ENCODE data around the gene USP35. TPM values are rescaled to one million over a fixed set of nuclear protein-coding genes. Genes with fewer than 3 reads are reported as not detected.

Gene USP35
- total RNA-seq, 1 experiment from 2014 or later, result 7.8 TPM

DNA sequence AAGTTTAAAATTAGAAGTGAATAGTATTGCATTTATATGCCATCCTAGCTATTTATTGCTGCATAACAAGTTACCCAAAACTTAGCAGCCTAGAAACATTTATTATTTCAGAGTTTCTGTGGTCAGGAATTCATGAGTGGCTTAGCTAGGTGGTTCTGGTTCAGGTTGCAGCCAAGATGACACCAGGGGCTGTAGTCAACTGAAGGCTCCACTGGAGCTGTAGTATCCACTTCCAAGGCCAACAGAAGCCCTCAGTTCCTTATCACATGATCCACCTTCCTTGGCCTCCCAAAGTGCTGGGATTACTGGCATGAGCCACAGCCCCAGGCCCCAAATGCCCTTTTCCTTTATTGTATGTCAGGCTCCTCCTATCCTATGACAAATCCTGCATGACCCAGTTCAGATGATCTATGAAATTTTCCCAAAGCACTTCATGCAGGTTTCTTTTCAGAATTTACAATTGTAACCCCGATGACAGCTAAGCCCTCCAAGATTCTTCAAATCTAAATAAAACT is 43.2 kb upstream of the USP35 start:
- intact Hi-C loops (cut with micrococcal nuclease; ENCODE audit: unreplicated experiment), result no loop called here
- no peak overlapping the region for H3K4me3 Mint-ChIP-seq (ENCODE audit: low read depth, unreplicated experiment)
- BruUV-seq (replicated peaks), result no TSS peak
- no peaks in the 10 kb centered on the region for H3K9me3 Mint-ChIP-seq (ENCODE audit: low read depth, unreplicated experiment)
- TF ChIP-seq, protein P1, sequence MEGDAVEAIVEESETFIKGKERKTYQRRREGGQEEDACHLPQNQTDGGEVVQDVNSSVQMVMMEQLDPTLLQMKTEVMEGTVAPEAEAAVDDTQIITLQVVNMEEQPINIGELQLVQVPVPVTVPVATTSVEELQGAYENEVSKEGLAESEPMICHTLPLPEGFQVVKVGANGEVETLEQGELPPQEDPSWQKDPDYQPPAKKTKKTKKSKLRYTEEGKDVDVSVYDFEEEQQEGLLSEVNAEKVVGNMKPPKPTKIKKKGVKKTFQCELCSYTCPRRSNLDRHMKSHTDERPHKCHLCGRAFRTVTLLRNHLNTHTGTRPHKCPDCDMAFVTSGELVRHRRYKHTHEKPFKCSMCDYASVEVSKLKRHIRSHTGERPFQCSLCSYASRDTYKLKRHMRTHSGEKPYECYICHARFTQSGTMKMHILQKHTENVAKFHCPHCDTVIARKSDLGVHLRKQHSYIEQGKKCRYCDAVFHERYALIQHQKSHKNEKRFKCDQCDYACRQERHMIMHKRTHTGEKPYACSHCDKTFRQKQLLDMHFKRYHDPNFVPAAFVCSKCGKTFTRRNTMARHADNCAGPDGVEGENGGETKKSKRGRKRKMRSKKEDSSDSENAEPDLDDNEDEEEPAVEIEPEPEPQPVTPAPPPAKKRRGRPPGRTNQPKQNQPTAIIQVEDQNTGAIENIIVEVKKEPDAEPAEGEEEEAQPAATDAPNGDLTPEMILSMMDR (IDR thresholded peaks at IDR 0.05; ENCODE audit: unreplicated experiment), result no peak
- no peaks in the 10 kb centered on the region for H3K4me1 Mint-ChIP-seq (ENCODE audit: low read depth, unreplicated experiment)
- CTCF ChIA-PET, result interaction anchor here (0.6 kb wide), 1 partner anchor 38 kb away, joined by 3 read pairs; no protein-coding TSS in a partner anchor
- H3K27ac Mint-ChIP-seq (ENCODE audit: unreplicated experiment), result no peak overlapping the region
- H3K36me3 Mint-ChIP-seq (ENCODE audit: insufficient read depth, unreplicated experiment), result peaks cover 6% of the 10 kb centered on the region
- no peak for DNase-seq
- no peaks in the 10 kb centered on the region for H3K27me3 Mint-ChIP-seq (ENCODE audit: unreplicated experiment)

DNA sequence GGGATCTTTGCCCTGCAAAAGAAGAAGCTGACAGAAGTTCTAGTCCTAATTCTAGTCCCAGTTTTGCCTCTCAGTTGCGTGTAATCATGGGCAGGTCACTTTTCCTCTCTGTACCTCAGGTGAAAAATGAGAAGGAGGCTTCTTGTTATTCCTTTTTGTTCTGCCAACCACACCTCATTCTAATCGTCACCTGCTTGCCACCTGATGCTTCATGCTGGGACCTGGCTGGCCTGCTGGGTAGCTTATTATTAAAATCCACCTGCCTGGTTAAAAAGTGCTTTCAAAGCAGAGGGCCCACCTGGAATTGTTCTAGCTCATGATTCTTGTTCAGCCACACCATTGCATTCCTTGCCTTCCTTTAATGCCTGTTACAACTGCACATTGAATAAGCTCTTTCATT is 40.9 kb upstream of the USP35 start:
- intact Hi-C loops (cut with micrococcal nuclease; ENCODE audit: unreplicated experiment), result no loop called here
- Mint-ChIP-seq H3K4me3 (ENCODE audit: low read depth, unreplicated experiment) (no peak overlapping the region), H3K36me3 (ENCODE audit: insufficient read depth, unreplicated experiment) (peaks cover 6% of the 10 kb centered on the region), H3K4me1 (ENCODE audit: low read depth, unreplicated experiment) (no peaks in the 10 kb centered on the region), H3K9me3 (ENCODE audit: low read depth, unreplicated experiment) (no peaks in the 10 kb centered on the region), H3K27me3 (ENCODE audit: unreplicated experiment) (no peaks in the 10 kb centered on the region), H3K27ac (ENCODE audit: unreplicated experiment) (no peak overlapping the region)
- BruUV-seq (replicated peaks), result no TSS peak
- TF ChIP-seq, protein P1 (IDR thresholded peaks at IDR 0.05; ENCODE audit: unreplicated experiment), result no peak
- CTCF ChIA-PET, result no interaction called here
- DNase-seq, result no peak

DNA sequence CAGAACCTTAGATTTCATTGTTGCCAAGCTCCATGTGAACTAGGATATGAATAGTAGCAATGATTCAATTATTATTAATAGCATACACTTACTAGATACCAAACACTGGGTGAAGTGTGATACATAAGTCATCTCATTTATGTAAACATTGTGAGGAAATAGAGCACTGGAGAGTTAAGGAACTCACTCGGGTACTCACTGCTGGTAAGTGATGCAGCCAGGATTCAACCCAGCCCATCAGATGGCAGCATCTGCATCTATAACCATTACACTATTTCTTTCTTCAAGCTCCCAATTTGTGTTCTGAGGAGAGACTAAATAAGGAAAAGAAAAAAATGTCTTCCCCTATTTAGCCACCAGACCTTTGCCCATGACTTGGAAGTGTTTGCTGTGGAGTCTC is 39.1 kb upstream of the USP35 start:
- Mint-ChIP-seq H3K36me3 (ENCODE audit: insufficient read depth, unreplicated experiment) (peaks cover 3% of the 10 kb centered on the region), H3K27ac (ENCODE audit: unreplicated experiment) (no peak overlapping the region), H3K9me3 (ENCODE audit: low read depth, unreplicated experiment) (no peaks in the 10 kb centered on the region), H3K4me1 (ENCODE audit: low read depth, unreplicated experiment) (no peaks in the 10 kb centered on the region), H3K27me3 (ENCODE audit: unreplicated experiment) (no peaks in the 10 kb centered on the region), H3K4me3 (ENCODE audit: low read depth, unreplicated experiment) (no peak overlapping the region)
- no TSS peak for BruUV-seq (replicated peaks)
- no peak for DNase-seq
- intact Hi-C loops (cut with micrococcal nuclease; ENCODE audit: unreplicated experiment), result loop anchor here (10.0 kb wide), 1 partner anchor 215 kb away; no protein-coding TSS in a partner anchor
- TF ChIP-seq, protein P1 (IDR thresholded peaks at IDR 0.05; ENCODE audit: unreplicated experiment), result no peak
- CTCF ChIA-PET, result interaction anchor here (0.7 to 0.9 kb wide), 2 partner anchors 19 to 415 kb away, joined by 3 to 7 read pairs; no protein-coding TSS in a partner anchor

DNA sequence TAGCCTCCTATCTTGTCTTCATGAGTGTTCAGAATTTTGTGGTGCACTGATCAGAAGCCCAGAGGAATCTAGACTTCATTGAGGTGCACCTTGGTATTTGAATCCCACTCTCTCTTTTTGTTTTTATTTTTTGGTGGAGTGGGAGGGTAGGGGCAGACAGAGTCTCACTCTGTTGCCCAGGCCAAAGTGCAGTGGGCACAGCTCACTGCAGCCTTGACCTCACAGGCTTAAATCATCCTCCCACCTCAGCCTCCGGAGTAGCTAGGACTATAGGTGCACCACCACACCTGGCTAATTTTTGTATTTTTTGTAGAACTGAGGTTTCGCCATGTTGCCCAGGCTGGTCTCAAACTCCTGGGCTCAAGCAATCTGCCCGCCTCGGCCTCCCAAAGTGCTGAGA is 38.4 kb upstream of the USP35 start:
- Mint-ChIP-seq H3K4me1 (ENCODE audit: low read depth, unreplicated experiment) (no peaks in the 10 kb centered on the region), H3K27me3 (ENCODE audit: unreplicated experiment) (no peaks in the 10 kb centered on the region), H3K27ac (ENCODE audit: unreplicated experiment) (no peak overlapping the region), H3K4me3 (ENCODE audit: low read depth, unreplicated experiment) (no peak overlapping the region), H3K9me3 (ENCODE audit: low read depth, unreplicated experiment) (no peaks in the 10 kb centered on the region), H3K36me3 (ENCODE audit: insufficient read depth, unreplicated experiment) (no peaks in the 10 kb centered on the region)
- DNase-seq, result no peak
- intact Hi-C loops (cut with micrococcal nuclease; ENCODE audit: unreplicated experiment), result loop anchor here (10.0 kb wide), 1 partner anchor 214 kb away; no protein-coding TSS in a partner anchor
- TF ChIP-seq, protein P1 (IDR thresholded peaks at IDR 0.05; ENCODE audit: unreplicated experiment), result no peak
- CTCF ChIA-PET, result interaction anchor here (0.9 kb wide), 1 partner anchor 414 kb away, joined by 3 read pairs; no protein-coding TSS in a partner anchor
- no TSS peak for BruUV-seq (replicated peaks)
